DOHH2 (cell line): Measurements from ENCODE around the gene DOCK10.

Source experiments
- EZH2phosphoT487 ChIP-seq: fragments of 200-600 bp; sonication (generic); IDR thresholded peaks from 2 replicates; pipeline ENCODE4 v1.6.1; 2017; ENCODE audit warnings: borderline replicate concordance, mild to moderate bottlenecking, antibody characterized with exemption, low read length, moderate library complexity, mixed read lengths
- TF ChIP-seq, protein P1 (sequence below): fragments of 200-600 bp; sonication (generic); IDR thresholded peaks from one replicate; pipeline ENCODE4 v1.5.1; 2014; ENCODE audit warnings: antibody characterized with exemption, mild to moderate bottlenecking, low read depth, low read length; ENCODE audit not compliant: poor library complexity, severe bottlenecking

DNA sequence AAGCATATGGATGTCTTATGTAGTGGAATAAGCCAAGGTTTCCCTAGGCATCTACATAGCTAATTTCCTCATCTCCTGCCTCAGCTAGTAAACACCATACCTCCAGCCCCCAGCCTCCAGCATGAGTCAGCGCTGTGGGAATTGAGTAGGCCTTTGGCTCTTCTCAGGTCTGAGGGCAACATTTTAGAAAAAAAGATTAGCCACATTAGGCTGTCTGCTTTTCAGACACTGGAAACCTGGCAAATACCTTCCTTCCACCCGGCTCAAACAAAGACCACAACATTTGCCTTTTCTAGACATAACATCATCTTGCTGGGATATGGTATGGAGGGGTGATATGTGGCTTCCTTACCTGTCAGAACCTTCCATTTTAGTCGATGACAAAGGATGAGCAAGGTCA lies 320.0 kb downstream of the DOCK10 start:
- TF ChIP-seq, protein P1, sequence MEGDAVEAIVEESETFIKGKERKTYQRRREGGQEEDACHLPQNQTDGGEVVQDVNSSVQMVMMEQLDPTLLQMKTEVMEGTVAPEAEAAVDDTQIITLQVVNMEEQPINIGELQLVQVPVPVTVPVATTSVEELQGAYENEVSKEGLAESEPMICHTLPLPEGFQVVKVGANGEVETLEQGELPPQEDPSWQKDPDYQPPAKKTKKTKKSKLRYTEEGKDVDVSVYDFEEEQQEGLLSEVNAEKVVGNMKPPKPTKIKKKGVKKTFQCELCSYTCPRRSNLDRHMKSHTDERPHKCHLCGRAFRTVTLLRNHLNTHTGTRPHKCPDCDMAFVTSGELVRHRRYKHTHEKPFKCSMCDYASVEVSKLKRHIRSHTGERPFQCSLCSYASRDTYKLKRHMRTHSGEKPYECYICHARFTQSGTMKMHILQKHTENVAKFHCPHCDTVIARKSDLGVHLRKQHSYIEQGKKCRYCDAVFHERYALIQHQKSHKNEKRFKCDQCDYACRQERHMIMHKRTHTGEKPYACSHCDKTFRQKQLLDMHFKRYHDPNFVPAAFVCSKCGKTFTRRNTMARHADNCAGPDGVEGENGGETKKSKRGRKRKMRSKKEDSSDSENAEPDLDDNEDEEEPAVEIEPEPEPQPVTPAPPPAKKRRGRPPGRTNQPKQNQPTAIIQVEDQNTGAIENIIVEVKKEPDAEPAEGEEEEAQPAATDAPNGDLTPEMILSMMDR = no peak
- TF ChIP-seq EZH2phosphoT487 = no peak
